ENCODE results near the gene KIF1A.
"Not testable (repeated sequence)": the region's sequence is repeated elsewhere in the genome, so short reads cannot be mapped to it uniquely, and the experiment has no call there.

KIF1A gene

DNA sequence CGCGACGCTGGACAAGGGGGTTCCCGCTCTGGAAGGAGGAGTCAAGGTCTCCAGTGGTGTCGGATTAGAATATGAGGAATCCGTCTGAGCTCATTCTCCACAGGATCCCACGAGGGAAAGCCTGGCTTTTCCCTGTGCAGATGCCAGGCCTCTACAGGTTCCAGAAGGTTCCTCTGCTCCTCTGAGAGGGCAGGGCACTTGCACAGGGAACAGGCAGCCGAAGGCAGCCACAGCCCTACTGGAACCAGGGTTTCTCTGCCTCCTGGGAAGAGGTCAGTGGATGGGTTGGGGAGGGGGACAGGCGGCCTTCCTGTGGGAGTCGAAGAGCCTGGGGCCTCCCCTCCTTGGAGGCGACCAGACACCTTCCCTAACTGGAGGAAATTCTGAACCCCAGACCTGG lies 130.0 kb downstream of the KIF1A start:
- TF ChIP-seq JUND (IDR thresholded peaks at IDR 0.05; ENCODE audit: low read depth) = no peak
- no peak for DNase-seq (ENCODE audit: low read depth in 1 of 2, low spot score in 1 of 2)
- in situ Hi-C loops (cut with HindIII; ENCODE audit: low pct_unique_long_range_greater_than_20kb, low sequenced_read_pairs) = no loop called here

DNA sequence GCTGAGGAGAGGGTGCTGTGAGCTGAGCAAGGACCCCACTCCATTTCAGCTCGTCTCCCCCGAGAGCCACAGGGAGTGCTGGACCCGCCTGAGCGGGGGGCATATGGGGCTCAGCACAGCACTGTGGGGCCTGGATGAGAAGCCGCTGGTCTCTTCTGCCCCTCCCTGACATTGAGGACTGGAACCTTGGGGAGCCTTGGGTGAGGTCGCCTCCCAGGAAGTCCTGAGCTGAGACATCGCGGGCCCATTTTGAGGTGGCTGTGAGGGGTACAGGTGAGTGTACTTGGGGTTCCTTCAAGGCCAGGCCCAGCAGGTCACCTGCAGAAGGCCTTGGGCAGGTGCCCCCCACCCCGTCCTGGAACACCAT lies 131.5 kb downstream of the KIF1A start:
- no peak for DNase-seq (ENCODE audit: low read depth in 1 of 2, low spot score in 1 of 2)
- no peak for TF ChIP-seq JUND (IDR thresholded peaks at IDR 0.05; ENCODE audit: low read depth)
- in situ Hi-C loops (cut with HindIII; ENCODE audit: low pct_unique_long_range_greater_than_20kb, low sequenced_read_pairs) = no loop called here

DNA sequence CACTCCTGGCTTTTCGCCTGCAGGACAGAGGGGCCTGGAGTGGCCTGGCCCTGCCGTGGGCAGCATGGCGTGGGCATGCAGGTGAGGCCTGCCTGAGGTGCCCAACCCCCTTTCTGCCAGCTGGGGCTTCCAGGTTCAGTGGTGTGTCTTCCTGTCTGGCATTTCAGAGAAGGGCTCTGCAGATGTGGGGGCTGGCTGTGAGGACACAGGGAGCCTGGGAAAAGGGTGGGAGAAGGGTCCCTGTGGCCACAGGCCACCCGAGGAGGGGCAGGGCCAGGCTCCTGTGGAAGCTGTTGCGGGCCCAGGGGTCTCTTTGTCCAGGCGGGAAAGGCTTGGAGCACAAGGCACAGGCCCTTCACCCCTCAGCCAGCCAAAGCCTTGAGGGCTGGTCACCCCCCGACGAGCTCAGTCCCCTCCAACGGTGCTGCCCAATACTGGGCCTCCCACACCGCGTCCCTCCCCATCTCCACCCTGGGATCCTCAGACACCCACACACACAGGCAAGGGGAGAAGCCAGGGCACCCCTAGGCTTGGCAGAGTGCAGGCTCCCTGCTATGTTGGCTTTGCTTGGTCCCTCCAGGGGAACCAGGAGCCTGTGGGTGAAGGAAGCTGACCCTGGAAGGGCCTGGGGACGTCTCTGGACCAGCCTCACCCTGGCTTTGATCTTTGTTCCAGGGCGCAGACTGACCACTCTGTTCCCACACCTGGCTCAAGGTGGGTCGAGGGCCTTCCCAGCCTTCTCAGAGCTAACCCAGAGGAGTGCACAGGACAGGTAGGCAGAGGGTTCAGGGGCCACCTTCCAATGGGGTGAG lies 132.1 kb downstream of the KIF1A start:
- DNase-seq (ENCODE audit: low read depth in 1 of 2, low spot score in 1 of 2) = no peak

DNA sequence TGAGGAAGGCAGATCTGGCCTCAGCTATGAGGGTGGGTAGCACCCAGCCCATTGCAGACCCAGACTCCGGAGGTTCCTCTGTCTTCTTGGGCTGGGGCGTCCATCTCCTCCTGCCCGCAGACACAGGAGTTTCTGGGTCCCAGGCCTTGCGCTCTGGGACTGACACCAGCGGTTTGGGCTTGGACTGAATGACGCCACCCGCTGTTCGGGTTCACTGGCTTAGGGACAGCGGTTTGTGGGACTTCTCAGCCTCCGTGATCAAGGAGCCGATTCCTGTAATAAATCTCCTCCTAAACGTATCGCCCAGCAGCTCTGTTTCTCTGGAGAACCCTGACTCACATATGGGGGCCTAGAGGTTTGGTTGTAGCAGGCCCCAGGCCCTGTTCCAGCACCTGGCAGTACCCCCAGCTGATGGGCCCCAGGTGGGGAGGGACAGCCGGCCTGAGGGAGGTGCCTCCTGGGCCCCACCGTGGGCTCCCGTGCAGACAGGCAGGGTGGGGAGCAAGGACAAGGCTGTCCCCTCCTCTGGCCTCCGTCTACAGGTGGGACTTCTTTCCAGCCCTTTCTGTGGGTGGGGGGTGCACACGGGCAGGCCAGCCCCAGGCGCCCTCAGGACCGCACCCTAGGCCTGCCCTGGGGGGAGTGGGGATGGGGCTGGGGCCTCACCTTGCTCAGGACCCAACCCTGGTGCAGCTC lies 132.8 kb downstream of the KIF1A start:
- in situ Hi-C loops (cut with HindIII; ENCODE audit: low pct_unique_long_range_greater_than_20kb, low sequenced_read_pairs) = no loop called here
- no peak for DNase-seq (ENCODE audit: low read depth in 1 of 2, low spot score in 1 of 2)
- no peak for TF ChIP-seq JUND (IDR thresholded peaks at IDR 0.05; ENCODE audit: low read depth)

More for the DNA sequence above, 132.1 kb downstream of the KIF1A start:
- in situ Hi-C loops (cut with HindIII; ENCODE audit: low pct_unique_long_range_greater_than_20kb, low sequenced_read_pairs) = no loop called here
- TF ChIP-seq JUND (IDR thresholded peaks at IDR 0.05; ENCODE audit: low read depth) = no peak

DNA sequence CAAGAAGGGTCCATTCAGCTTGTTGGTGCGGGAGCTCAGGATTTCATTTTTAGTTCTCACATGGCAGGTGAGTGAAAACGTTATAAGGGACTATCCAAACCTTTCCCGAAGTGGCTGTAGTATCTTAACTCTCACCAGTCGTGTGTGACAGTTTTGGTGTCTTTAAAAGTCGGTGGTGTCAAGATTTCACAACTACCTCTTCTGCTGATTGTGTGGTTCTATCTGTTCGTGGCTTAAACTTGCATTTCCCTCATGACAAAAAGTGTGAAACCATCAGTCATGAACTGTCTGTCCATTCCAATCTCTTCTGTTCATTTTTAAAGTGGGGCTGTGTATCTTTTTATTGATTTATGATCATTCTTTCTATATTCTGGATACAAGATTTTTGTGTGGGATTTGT lies 133.6 kb downstream of the KIF1A start:
- in situ Hi-C loops (cut with HindIII; ENCODE audit: low pct_unique_long_range_greater_than_20kb, low sequenced_read_pairs) = no loop called here
- DNase-seq (ENCODE audit: low read depth in 1 of 2, low spot score in 1 of 2) = no peak
- no peak for TF ChIP-seq JUND (IDR thresholded peaks at IDR 0.05; ENCODE audit: low read depth)

DNA sequence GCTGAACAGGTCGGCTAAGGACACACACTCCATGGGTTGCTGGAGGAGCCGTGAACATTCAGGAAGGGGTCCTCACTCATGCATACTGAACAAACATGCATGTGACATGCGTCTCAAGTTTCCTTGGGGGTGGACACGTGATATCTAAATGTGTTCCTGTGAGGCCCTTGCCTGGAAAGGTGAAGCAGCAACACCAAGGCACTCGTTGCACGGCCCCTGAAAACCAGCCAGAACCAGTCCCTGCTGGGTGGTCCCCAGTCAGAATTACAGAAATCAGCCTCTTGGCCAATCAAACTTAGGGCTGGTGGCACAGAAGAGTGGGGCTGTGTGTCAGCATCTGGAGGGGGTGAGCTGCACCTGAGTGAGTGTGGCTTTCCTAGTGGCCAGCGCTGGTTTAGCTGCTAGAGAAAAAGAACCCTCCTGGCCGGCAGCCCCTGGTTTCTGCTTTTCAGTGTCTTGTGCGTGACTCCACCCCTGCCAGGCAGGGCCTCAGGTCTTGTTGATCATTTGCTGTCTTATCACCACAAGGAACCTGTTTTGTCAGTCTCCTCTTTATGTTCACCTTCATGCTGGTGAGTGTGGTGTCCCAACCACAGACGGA lies 134.1 kb downstream of the KIF1A start:
- in situ Hi-C loops (cut with HindIII; ENCODE audit: low pct_unique_long_range_greater_than_20kb, low sequenced_read_pairs) = no loop called here
- DNase-seq (ENCODE audit: low read depth in 1 of 2, low spot score in 1 of 2) = no peak
- no peak for TF ChIP-seq JUND (IDR thresholded peaks at IDR 0.05; ENCODE audit: low read depth)

DNA sequence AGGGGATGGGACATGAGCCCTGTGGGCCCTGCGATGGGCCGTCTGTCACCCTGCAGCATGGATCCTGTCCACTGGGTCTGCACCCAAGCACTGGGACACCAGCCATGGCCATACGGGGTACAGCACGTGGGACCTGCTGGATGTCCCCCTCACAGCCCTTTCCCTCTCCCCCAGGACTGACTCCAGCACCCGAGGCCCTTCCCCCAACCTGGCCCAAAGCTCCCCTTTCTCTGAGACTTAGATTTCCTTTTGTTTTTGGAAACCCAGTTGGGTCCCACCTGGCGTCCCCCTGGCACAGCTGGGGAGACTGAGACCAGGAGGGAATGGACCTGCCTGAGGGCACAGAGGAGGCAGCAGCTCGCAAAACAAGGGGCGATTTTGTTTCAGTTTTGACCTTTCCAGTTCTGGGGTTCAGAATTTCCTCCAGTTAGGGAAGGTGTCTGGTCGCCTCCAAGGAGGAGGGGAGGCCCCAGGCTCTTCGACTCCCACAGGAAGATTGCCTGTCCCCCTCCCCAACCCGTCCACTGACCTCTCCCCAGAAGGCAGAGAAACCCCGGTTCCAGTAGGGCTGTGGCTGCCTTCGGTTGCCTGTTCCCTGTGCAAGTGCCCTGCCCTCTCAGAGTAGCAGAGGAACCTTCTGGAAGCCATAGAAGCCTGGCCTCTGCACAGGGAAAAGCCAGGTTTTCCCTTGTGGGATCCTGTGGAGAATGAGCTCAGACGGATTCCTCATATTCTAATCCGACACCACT lies 135.9 kb downstream of the KIF1A start:
- in situ Hi-C loops (cut with HindIII; ENCODE audit: low pct_unique_long_range_greater_than_20kb, low sequenced_read_pairs); DNase-seq (ENCODE audit: low read depth in 1 of 2, low spot score in 1 of 2): not testable (repeated sequence)

DNA sequence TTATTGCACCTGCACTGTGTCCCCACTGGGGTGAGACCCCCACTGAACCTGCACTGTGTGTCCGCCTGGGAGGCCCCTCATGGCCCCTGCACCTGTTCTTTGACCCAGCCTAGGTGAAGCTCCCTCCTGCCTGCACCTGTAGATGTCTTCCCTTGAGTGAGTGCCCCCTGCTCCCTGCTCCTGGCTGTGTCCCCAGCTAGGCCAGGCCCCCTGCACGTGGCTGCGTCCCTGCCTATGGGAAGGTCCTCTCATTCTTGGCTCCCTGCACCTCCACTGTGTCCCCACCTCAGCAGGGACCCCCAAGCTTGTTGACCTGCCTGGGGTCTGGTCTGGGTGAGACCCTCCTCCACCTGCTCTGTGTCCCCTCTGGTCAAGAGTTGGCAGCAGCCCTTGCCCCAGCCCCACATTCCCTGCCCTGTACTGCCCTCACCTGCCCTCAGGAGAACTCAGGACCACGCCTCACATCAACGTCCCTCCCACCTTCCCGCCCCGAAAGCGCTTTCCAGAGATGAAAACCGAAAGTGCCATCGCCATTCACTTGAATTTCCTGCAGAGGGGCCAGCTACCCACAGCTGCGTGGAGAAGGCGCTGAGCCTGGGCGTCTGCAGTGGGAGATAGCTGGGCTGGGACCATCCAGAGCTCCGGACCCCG lies 136.6 kb downstream of the KIF1A start:
- in situ Hi-C loops (cut with HindIII; ENCODE audit: low pct_unique_long_range_greater_than_20kb, low sequenced_read_pairs); DNase-seq (ENCODE audit: low read depth in 1 of 2, low spot score in 1 of 2): not testable (repeated sequence)

DNA sequence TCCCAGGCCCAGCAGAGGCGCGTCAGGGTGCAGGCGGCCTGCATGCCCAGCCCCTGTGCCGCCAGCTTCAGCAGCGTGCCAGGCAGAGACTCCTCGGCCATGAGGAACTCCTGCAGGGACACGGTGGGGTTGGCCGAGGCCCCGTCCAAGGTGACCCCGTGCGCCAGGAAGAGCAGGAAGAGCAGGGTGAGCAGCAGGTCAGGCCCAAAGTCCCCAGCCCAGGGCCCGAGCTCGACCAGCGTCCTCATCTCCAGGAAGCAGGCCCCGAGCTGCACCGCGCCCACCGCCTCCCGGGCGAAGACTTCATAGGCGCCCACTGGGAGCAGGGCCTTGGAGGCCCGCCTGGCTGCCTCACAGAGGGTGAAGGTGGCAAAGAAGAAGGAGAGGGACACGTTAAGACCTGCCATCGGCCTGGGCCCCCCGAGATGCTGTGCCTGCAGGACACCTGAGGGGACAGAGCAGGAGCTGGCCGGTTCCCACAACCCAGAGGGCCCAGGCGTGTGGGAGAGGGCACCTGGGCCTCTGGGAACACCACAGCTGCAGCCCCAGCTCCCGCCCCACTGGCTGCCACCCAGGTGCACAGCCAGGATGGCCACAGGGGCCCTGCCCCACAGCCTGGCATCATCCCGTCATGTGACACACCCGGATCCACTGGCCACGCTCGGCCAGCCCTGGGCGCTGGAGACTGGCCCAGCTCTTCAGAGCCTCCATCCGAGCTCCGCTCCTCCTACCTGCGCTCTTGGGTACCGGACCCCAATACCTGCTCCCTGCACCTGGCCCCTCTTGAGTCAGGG lies 137.4 kb downstream of the KIF1A start, which contains the start of gene AQP12B:
AQP12B (minus strand) TSS at position 455 of the 794 bp plus-strand sequence; CDS start at position 407, 48 bp downstream.
- DNase-seq (ENCODE audit: low read depth in 1 of 2, low spot score in 1 of 2); in situ Hi-C loops (cut with HindIII; ENCODE audit: low pct_unique_long_range_greater_than_20kb, low sequenced_read_pairs): not testable (repeated sequence)

DNA sequence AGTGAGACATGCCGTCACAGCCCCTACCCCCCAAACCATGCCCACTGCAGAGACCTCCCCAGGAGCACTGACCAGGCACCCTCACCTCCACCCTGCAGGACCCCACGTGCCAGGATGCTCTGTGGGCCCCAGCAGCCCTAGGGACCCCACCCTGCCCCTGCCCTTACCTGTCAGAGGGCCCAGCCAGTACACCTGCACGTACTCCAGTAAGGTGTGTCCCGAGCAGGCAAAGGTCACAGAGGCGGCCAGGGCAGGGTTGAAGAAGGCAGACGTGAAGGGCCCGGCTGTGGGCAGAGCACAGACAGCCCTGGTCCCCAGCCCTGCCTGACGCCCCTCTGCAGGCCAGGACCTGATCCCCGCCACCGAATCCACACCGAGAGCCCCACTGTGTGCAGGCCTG lies 139.8 kb downstream of the KIF1A start:
- DNase-seq (ENCODE audit: low read depth in 1 of 2, low spot score in 1 of 2); in situ Hi-C loops (cut with HindIII; ENCODE audit: low pct_unique_long_range_greater_than_20kb, low sequenced_read_pairs): not testable (repeated sequence)

DNA sequence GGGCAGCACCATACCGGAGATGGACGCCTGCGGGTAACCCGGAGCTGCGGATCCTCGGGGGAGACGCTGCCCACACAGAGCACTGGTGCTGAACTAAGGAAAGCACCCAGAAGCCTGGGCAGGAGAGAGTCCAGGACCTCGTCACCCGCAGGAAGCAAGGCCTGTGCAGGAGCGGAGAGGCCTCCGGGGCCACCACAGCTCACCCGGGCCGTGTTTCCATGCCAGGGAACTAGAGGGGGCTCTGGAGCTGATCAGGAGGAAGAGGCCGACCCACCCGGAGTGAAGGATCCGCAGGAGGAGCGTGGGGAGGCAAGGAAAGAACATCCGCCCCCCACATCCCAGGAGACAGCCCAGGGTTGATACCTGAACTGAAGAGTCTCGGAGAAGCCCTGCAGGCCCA lies 141.1 kb downstream of the KIF1A start:
- in situ Hi-C loops (cut with HindIII; ENCODE audit: low pct_unique_long_range_greater_than_20kb, low sequenced_read_pairs); DNase-seq (ENCODE audit: low read depth in 1 of 2, low spot score in 1 of 2): not testable (repeated sequence)

DNA sequence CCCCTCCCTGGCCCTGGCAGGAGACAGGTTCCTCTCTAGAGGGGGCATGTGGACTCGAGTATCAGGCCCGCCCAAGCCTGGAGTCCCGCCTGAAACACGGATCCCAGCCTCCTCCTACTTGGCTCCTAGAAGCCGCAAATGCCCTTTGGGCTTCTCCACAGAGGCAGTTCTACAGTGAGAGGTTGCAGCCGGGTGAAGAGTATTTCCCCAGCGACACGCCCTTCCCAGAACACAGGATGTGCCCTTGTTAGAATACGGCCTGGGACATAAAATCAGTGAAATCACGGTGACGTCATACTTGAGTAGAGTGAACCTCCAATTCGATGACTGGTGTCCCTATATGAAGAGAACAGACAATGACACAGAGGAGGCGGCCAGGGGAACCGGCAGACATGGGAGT lies 142.0 kb downstream of the KIF1A start:
- DNase-seq (ENCODE audit: low read depth in 1 of 2, low spot score in 1 of 2); in situ Hi-C loops (cut with HindIII; ENCODE audit: low pct_unique_long_range_greater_than_20kb, low sequenced_read_pairs): not testable (repeated sequence)

DNA sequence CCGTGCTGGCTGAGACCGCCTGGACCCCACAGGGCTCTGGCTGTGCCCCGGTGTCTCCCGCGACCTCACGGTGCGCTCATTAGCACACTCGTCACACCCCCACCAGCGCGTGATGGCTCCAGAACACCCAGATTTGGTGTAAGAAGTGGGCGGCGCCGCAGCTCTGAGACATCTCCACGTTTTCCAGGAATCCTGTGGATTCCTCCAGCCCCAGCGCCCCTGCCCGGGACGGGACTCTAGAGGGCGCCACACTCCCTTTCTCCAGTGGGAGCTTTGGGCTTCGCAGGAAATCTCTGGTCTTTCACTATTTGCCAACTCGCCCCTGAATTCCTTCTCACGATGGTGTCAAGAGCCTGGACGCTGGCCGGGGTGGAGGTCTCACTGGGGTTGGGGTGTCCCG lies 144.7 kb downstream of the KIF1A start:
- in situ Hi-C loops (cut with HindIII; ENCODE audit: low pct_unique_long_range_greater_than_20kb, low sequenced_read_pairs); DNase-seq (ENCODE audit: low read depth in 1 of 2, low spot score in 1 of 2): not testable (repeated sequence)

DNA sequence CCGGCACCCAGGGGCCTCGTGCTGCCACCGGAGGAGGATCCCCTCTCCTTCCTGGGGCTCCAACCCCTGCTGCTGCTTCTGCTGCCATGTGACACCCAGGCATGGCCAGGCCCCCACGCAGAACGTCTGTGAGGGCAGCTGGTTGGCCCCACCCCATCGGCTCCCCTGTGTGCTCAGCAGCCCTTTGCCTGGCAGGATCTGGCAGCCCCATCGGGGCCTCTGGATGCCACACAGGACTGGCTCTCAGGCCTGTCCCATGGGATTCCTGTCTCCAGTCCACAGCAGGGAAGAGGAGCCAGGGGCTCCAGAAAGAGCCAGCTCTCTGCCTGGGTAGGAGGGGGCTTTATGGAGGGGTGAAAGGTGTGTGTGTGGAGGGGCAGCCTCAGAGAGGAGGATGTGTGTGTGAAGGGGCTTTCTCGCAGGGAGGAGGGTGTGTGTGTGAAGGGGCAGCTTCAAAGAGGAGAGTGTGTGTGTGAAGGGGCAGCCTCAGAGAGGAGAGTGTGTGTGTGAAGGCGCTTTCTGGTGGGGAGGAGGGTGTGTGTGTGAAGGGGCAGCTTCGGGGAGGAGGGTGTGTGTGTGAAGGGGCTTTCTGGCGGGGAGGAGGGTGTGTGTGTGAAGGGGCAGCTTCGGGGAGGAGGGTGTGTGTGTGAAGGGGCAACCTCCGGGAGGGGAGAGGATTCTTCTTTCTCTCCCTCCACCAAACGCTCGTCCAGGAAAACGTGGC lies 145.4 kb downstream of the KIF1A start:
- DNase-seq (ENCODE audit: low read depth in 1 of 2, low spot score in 1 of 2); in situ Hi-C loops (cut with HindIII; ENCODE audit: low pct_unique_long_range_greater_than_20kb, low sequenced_read_pairs): not testable (repeated sequence)

All from T47D (cell line).